ENCODE data around the gene VDR.

The VDR gene

DNA sequence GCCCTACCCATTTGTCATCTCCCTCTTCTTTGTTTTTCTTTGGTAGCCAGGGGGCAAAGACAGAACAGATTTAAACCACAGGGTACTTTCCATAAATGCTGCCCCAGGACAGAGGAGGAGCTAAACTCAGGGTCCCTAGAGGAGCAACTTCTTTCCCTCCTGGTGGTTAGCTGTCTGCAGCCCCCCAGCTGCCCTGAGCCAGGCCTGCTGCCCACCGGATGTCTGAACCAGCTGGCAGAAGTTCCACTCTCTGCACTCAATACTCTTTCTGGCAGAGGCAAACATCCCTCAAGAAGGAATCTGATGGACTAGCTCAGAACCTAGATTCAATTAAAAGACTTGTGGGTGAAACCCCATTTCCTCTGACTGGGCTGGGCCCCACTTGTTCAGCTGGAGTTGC is 10.7 kb downstream of the VDR start:
- DNase-seq (ENCODE audit: low read depth): no peak

DNA sequence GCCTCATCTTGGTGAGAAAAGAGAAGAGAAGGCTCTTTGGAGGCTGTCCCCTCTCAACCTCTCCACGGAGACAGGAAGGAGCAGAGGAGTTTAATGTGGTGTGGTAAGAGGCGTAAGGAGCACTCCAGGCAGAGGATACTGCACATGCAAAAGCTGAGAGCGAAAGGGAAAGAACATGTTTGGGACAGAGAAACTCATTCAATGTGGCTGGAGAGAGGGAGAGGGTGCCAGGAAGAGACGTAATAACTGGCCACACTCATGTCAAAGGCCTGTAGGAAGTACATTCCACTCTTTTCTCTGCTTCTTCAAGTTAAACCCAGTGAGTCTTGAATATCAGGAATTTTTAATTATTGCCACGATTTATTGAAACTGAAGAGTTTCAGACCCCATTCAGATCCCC is 12.0 kb downstream of the VDR start:
- no peak for DNase-seq (ENCODE audit: low read depth)

DNA sequence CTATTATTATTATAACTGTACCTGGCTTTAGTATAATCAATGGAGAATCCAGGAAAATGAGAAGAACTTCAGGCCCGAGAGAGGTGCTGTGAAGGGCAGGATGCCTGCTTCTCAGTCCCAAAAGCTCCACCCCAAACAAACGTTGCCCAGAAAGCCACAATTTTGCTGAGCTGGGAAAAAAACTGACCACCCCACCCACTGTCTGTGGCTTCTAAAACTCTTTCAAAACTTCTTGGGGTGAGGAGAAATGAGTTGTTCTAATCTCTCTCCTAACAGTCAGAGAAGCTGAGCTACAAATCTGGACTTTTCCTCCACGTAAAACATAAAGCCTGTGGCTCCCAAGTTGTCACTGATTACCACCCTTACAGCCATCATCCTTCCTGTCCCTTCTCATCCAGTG is 13.4 kb downstream of the VDR start:
- no peak for DNase-seq (ENCODE audit: low read depth)

DNA sequence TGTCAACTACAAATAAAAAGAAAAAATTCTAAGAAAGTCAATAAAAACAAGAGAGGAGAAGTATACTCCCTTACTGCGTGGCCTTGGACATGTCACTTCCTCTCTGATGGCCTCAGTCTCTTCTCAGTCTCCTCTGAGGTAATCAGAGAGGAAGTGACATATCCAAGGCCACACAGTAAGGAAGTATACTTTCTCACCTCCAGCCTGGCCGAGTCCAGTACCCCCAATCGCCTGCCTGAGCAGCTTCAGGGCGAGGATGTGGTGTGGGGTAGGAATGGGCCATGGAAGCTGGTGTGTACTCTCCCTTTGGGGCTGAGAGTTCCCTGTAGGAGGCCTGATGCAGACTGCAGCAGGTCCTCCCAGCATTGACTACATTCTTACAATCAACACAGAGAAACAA is 15.8 kb downstream of the VDR start:
- DNase-seq (ENCODE audit: low read depth): no peak

DNA sequence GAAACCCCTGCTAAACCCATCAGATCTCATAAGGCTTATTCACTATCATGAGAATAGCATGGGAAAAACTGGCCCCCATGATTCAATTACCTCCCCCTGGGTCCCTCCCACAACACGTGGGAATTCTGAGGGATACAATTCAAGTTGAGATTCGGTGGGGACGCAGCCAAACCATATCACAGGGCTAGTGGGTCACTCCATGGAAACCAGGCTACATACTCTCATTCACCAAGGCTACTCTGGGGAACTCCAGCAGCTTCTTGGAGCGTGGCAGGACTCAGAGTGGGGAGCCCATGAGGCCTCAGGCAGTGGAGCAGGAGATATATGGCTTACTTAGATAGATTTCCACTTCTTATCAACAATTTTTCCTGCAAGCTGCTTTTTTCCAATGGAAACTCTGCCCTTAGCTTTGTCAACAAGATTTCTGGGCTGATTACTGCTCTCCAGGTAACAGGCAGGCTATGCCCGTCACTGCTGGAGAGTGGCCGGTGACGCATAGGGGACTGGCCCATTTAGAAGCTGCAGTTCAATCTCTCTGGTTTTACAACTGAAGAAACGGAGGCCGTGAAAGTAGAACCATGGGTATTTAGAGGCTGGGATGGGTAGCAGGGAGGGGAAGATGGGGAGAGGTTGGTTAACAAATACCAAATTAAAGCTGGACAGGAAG is 16.5 kb downstream of the VDR start:
- DNase-seq (ENCODE audit: low read depth): no peak

DNA sequence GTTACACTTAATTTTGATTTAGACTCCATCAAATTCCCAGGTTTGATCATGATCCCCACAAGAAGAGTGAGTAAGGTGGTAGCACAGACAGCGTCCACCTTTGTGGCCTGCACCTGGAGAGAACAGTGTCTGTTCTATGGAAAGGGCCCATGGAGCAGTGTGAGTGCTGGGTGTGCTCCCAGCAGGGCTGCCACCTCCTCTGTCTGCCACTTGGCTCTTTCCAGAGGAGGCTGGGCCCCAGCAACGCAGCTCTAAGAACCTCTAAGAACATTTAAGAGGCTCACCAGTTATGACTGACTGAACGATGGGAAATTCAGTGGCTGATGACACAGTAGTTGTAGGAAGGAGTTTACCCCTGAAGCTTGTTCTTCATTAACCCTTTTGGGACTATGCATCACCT is 17.3 kb downstream of the VDR start:
- no peak for DNase-seq (ENCODE audit: low read depth)

DNA sequence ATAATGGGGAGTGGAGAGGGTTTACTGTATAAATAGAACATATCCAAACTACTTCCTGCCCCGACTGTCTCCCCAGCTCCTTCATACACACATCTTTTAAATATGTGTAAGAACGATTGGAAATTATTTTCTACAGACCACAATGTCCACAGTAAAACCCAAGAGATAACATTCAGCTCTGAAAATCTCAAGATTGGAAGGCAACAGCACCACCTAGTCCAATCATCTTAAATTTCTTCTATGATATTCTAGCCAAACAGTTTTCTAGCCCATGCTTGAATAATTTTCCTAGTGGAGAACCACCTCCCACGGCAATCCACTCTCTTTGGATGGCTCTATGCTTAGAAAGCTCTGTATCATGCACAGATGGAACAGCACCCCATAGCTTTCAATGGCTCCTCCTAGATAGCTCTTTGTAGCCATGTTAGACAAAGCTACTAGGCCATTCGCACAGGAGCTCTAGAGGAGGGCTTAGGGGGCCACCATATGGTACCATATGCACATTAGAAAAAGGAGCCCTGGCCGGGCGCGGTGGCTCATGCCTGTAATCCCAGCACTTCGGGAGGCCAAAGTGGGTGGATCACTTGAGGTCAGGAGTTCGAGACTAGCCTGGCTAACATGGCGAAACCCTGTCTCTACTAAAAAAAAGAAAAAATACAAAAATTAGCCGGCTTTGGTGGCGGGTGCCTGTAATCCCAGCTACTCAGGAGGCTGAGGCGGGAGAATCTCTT is 18.1 kb downstream of the VDR start:
- no peak for DNase-seq (ENCODE audit: low read depth)

DNA sequence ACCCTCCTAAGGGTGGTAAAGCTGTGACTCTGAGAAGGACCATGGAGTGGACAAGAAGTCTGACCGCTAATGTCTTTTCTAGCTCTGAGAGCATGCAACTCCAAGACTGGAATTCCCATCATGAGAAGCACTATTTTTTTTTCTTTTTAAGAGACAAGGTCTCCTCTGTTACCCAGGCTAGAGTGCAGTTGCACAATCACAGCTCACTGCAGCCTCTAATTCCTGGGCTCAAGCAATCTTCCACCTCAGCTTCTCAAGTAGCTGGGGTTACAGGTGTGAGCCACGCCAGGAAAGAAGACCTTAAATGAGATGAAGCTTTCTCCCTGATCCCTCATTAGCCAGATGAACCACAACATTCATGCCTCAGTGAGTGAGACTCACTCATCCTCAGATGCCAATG is 19.2 kb downstream of the VDR start:
- no peak for DNase-seq (ENCODE audit: low read depth)

DNA sequence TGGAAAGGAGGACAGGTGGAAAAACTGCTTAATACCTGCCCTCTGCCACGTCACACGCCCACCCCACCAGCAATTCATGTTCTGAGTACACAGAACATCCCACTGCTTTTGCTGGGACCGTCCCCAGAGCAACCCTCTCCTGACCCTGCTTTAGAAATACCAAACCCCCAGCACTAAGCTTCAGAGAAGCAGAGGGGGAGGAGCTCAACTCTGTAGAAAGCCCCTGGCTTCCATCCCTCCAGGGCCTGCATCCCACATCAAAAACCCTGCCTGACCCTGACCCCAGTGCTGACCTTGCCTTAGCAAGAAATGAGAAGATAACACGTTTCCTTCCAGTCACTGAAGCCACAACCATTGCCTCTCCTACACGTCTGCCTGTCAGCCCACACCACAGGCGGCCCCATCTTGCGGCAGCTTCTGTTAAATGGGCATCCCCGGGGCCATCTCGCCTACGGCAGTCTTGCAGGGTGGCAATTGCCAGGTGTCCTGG is 19.7 kb downstream of the VDR start:
- DNase-seq (ENCODE audit: low read depth): no peak

DNA sequence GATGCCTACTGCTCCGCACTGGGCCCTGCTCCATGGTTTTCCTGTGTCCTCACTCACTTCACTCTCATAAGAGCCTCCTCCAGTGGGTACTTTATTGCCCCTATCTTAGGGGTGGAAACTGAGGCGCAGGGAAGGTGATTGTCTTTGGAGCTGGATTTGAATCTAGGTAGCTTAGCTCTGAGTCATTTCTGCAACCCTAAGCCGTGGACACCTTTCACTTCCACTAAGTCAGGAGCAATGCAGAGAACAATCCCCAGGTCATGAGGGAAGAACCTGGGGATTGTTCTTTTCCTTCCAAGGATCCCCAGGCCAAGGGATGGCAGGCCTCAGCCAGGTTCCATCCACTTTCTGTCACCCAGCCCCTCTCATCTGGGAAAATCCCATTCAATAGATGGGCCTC is 20.3 kb downstream of the VDR start:
- no peak for DNase-seq (ENCODE audit: low read depth)

DNA sequence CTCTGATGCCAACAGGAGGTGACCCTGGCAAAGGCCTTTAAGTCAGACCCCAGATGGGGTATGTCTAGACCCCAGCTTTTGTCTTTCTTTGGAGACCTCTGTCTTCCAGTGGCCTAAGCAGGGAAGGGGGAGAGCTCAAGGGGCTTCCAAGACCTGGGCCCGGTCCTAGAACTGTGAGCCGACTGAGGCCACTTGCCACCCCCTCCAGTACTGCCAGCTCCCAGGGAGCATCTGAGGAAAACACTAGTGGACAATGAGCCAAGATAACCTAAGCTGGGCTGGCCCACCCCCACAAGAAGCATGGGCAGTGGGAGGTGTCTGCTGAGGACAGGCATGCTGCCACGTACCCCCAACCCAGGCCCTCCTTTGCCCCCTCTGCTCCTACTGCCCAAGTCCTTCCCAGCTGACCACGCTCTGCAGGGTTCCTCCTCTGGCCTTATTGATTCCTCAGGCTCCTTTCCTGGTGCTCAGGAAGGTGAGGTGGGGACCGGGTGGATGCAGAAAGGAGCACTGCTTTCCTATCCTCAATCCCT is 21.1 kb downstream of the VDR start:
- no peak for DNase-seq (ENCODE audit: low read depth)

DNA sequence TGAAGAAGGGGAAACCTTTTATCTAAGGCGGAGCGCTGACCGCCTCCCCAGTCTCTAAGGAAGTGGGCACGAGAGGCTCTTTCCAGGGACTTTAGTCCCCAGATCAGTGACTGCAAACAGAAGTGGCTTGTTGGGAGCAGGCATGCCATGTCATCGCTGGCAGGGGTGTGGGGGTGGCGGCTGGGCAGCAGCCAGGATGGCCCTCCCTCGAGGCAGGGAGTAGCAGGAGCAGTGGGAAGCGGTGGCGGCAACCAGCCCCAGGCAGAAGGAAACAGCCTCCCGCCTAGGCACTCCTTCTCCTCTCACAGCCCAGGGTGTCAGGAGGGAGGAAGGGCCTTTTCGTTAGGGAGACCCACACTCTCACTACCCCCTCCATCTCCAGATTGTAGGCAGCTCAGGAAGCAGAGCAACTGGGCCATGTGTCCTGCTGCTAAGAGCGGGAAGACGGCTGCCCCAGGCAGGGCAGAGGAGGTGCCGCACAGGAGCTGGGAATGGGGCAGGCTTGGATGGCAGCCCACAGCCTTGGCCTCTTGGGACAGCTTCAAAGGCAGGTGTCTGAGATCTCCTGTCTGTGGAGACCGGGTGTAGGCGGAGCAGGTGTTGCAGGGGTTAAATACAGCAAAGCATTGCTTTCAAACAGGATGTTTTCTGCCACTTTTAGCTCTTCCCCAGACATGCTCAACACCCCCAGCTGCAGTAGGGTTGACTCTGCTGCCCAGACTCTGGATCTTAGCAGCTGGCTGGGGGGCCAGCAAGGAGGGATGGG is 21.8 kb downstream of the VDR start:
- no peak for DNase-seq (ENCODE audit: low read depth)

DNA sequence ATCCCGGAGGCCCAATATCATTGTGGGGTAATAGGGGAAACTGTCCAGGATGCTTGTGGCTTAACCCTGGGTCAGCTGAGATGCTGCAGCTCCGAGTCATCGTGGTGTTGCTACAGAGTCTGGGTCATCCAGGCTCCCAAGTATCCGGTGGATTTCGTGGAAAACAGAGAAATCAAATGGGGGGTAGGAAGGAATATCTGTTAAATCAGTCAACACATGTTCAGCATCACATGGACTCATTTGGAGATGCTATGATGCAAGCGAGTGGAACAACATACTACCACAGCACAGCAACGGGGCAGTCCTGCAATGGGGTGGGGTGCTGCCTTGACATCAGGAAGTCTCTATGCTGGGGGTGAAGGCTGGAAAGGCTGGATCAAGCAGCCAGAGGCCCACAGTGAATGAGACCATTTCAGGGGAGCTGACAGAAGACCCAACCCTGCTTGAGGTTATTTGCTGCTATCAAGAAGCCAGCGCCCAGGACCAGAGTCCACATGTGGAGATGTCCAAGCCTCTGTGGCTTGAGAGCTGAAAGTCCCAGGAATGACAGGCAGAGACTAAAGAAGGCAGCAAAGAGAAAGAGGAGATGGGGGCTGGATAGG is 22.9 kb downstream of the VDR start:
- peak; percentile 72 for DNase-seq (ENCODE audit: low read depth)

DNA sequence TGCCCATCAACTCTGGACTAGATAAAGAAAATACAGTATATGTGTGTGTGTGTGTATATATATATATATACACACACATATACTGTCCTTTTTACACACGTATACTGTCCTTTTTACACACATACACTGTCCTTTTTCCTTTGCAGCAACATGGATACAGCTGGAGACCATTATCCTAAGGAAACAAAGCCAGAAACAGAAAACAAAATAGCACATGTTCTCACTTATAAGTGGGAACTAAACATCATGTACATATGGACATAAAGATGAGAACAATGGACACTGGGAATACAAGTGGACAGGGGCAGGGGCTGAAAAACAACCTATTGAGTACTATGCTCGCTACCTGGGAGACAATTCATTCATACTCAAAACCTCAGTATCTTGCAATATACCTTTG is 23.7 kb downstream of the VDR start:
- DNase-seq (ENCODE audit: low read depth): no peak

DNA sequence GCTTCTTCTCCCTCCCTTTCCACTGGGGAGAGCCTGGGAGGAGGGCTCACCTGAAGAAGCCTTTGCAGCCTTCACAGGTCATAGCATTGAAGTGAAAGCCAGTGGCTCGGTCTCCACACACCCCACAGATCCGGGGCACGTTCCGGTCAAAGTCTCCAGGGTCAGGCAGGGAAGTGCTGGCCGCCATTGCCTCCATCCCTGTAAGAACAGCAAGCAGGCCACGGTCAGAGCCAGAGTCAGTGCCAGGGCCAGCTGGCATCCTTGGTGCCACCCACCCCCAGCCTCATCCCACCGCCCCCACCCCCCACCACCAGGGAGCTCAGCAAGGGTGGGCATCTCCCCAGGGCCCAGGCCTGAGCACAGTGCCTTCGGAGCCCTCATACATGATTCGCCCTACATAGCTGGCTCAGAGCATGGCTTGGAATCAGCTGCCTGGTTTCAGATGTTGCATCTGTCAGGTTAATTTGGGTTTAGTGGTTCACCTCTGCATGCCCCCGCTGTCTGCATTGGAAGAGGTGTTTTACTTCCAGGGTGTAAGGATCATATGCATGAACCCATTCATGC is 25.8 kb downstream of the VDR start:
- no peak for DNase-seq (ENCODE audit: low read depth)

DNA sequence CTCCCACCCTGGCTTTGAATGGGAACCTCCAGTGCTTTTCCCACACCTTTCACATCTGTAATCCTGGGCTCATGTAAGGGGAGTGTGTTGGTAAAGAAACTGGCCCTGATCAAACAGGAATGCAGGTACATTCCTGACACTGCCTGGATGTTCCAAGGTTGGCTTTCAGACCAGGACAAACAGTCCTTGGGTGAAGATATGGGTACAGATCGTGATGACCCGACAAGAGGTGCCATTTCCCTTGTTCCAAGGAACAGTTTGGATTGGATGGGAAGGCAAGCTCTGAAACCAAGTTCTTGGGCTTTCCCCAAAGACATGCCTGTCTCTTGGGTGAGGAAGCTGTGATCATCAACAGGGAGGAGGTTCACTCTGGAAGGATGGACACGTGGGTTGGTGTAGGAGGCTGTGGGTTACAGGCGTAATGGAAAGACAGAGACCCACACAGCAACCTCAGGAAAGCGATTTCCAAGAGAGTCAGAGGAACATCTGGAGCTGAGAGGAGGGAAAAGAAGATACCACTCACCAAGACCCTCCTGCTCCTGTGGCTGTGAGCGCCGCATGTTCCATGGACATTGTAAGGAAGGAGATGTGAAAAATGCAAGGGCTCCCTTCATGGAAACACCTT is 26.4 kb downstream of the VDR start:
- no peak for DNase-seq (ENCODE audit: low read depth)

DNA sequence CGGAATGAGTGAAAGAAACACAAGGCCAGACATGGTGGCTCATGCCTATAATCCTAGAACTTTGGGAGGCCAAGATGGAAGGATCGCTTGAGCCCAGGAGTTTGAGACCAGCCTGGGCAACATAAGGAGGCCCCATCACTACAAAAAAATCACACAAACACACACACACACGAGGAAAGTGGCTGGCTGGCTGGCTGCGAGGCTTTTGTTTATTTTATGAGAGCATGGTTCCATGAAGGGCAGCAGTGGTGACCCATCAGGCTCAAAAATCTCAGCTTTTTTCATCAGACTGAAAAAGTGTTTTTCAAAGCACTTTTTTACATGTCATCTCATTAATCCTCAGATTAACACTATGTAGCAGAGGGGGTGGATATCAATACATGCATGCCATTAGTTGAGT is 27.7 kb downstream of the VDR start:
- no peak for DNase-seq (ENCODE audit: low read depth)

DNA sequence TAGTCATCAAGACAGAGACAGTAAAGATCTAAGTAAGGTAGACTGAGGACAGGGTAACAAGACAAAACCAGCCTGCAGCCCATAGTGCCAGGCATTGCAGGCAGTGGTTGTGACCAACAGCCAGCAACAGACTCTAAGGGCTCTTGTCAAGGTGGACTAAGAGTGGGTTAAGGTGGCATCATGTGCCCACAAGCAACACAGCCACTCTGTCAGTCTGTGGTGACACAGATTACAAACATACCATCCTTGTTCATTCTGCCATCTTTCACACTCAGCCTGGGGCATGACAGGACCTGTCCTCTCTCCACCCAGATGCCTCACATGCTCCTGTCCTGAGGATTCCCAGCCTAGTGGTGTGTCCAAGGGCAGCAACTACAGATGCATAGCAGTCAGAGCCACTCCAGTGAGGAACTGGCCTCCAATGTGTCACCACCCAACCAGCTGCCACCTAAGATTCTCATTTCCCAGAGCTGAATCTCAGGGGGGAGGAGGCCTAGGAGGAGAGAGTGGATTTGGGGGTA is 28.3 kb downstream of the VDR start:
- DNase-seq (ENCODE audit: low read depth): no peak

DNA sequence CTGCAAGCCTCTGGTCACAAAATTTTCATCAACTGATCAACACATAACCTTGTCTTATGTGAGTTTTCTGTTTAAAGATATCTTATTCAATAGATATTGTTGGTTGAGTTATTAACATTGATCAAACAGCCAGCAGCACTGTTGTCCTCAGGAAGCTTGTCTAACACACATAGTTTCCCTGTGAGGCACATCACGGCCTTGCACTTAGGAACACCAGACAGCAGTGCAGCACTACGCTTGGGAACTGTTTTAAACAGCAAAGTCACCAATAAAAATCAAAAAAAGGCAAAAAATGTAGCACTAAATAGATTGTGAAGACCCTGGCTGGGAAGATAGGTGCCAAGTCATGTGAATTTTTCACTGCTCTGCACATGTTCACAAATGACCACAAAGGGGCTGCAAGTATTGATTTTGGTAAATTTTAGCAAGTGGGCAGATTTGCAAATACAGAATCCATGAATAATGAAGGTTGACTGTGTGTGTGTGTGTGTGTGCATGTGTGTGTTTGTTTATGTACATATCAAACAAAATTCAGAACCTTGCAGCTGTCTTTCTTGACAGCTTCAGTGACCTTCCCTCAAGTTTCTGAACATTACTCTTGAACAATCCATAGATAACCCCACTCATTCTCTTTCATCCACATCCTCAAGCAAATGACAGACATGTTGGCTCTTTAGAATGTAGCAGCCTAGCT is 28.9 kb downstream of the VDR start:
- DNase-seq (ENCODE audit: low read depth): no peak

DNA sequence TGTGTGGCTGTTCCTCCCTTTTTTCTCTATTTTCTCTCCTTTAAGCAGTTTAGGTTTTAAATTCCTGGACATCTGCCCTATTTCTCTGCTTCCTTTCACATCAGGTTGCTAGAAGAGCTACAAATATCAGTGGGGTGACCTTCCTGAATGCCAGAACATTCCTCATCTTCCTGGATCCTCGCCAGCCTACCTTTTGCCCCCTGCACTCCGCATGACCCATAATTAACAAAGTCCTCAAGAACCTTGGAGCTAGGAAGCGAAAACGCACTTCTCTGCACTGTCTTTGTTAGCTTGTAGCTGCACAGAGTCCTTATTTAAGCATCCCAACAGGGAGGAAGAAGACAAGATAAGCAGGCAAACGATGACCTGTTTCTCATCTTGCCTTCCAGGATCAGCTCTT is 30.5 kb downstream of the VDR start:
- no peak for DNase-seq (ENCODE audit: low read depth)

Measured in HS-27A (cell line).